ENCODE results near the gene EXOSC5. TPM values are rescaled to one million over a fixed set of nuclear protein-coding genes. Genes with fewer than 3 reads are reported as not detected.

EXOSC5 gene
- total and polyA plus RNA-seq, 9 of the 15 experiments (the other 6 are each of a cell fraction or from before 2014, with no cell fraction given): 10.9 to 75.5 (median 37.8) TPM

- peak in 1 of 3 experiments; percentile 13 for TF ChIP-seq YY1 (IDR thresholded peaks at IDR 0.05; ENCODE audit: borderline replicate concordance in 1 of 3, control insufficient read depth in 1 of 3, extremely low read depth in 1 of 3, insufficient read depth in 3 of 3, insufficient read length in 1 of 3, insufficient replicate concordance in 2 of 3, low read depth in 1 of 3, low read length in 2 of 3)
- TF ChIP-seq GTF2A2 (tag; IDR thresholded peaks at IDR 0.05): no peak
- no peak for TF ChIP-seq NBN (IDR thresholded peaks at IDR 0.05; ENCODE audit: low read depth)
- no peak for TF ChIP-seq PTRF (tag; IDR thresholded peaks at IDR 0.05)
- peak; percentile 25 for TF ChIP-seq TBP (optimal IDR thresholded peaks at IDR 0.05; ENCODE audit: low read depth, low read length)
- no peak for TF ChIP-seq ZNF232 (CRISPR knock-in tag; IDR thresholded peaks at IDR 0.05)
- TF ChIP-seq CREB3 (tag; conservative IDR thresholded peaks at IDR 0.05; ENCODE audit: low read depth): no peak
- no peak for TF ChIP-seq STAG1 (CRISPR knock-in tag; IDR thresholded peaks at IDR 0.05; ENCODE audit: borderline replicate concordance)
- TF ChIP-seq CSDE1 (IDR thresholded peaks at IDR 0.05): no peak
- TF ChIP-seq FOXJ3 (CRISPR knock-in tag; IDR thresholded peaks at IDR 0.05): no peak
- 0 out of 2 replicates have a peak, but pooled peaks have one; percentile 17 for TF ChIP-seq ZNF445 (CRISPR knock-in tag; IDR thresholded peaks at IDR 0.05; ENCODE audit: low read depth)
- no peak for TF ChIP-seq HDAC8 (tag; IDR thresholded peaks at IDR 0.05)
- TF ChIP-seq SRSF1 (IDR thresholded peaks at IDR 0.05; ENCODE audit: low read depth, low read length): no peak
- 0 out of 2 replicates have a peak, but pooled peaks have one; percentile 25 for TF ChIP-seq ARID3B (CRISPR knock-in tag; IDR thresholded peaks at IDR 0.05; ENCODE audit: borderline replicate concordance)
- no peak for TF ChIP-seq RBM17 (IDR thresholded peaks at IDR 0.05; ENCODE audit: borderline replicate concordance, low read depth, low read length)
- no peak for TF ChIP-seq ZNF316 (IDR thresholded peaks at IDR 0.05)
- no peak for TF ChIP-seq ZNF780A (CRISPR knock-in tag; IDR thresholded peaks at IDR 0.05)
- no peak for TF ChIP-seq ETV5 (CRISPR knock-in tag; IDR thresholded peaks at IDR 0.05; ENCODE audit: low read depth)
- no peak for TF ChIP-seq HES1 (IDR thresholded peaks at IDR 0.05; ENCODE audit: low read depth)
- TF ChIP-seq CBFB (CRISPR knock-in tag; IDR thresholded peaks at IDR 0.05): no peak
- TF ChIP-seq MYC (IDR thresholded peaks at IDR 0.05; ENCODE audit: low read depth, low read length): no peak
- no peak for TF ChIP-seq MYC (CRISPR knock-in tag; IDR thresholded peaks at IDR 0.05; ENCODE audit: borderline replicate concordance, low read depth)
- TF ChIP-seq ATF7 (IDR thresholded peaks at IDR 0.05): no peak
- TF ChIP-seq HNRNPL (IDR thresholded peaks at IDR 0.05; ENCODE audit: low read depth, low read length): no peak
- peak; percentile 43 for TF ChIP-seq POLR2B (IDR thresholded peaks at IDR 0.05; ENCODE audit: low read depth, partially characterized antibody)
- TF ChIP-seq HCFC1 (IDR thresholded peaks at IDR 0.05; ENCODE audit: low read depth, low read length): no peak
- TF ChIP-seq ILF3 (IDR thresholded peaks at IDR 0.05; ENCODE audit: borderline replicate concordance): no peak
Measured at GRCh38 chr19:41426952-41427646, 29.9 kb upstream of the EXOSC5 start, which contains the start of gene B3GNT8 (continued).
